Stomach (tissue), 4 donors: ENCODE data around the gene CREB3L1.

Experiments
- EP300 ChIP-seq: sonication (generic); formaldehyde crosslinking; IDR thresholded peaks from one replicate; pipeline ENCODE4 v1.6.1; 2017; ENCODE audit warnings: antibody characterized with exemption
- POLR2A ChIP-seq, 4 donors: fragments of 450-650 bp; IDR thresholded peaks; one replicate each; pipeline ENCODE4 v1.6.1; 2016; ENCODE audit warnings: antibody characterized with exemption in 4 of 4, control low read depth in 2 of 4, mild to moderate bottlenecking in 1 of 4, moderate library complexity in 1 of 4
- POLR2AphosphoS5 ChIP-seq, 3 donors: sonication (generic); formaldehyde crosslinking; IDR thresholded peaks; one replicate each; pipeline ENCODE4 v1.6.1; 2016; ENCODE audit warnings: antibody characterized with exemption in 3 of 3
- TF ChIP-seq, protein P1 (sequence below), 7 experiments: fragments of 450-650 bp in 4 of 7; fragments of 200-600 bp in 3 of 7; sonication (generic) in 3 of 7; IDR thresholded peaks; one replicate each; pipeline ENCODE4 v1.5.1; 2016 to 2019; ENCODE audit warnings: antibody characterized with exemption in 7 of 7, control low read depth in 2 of 7, mild to moderate bottlenecking in 1 of 7

DNA sequence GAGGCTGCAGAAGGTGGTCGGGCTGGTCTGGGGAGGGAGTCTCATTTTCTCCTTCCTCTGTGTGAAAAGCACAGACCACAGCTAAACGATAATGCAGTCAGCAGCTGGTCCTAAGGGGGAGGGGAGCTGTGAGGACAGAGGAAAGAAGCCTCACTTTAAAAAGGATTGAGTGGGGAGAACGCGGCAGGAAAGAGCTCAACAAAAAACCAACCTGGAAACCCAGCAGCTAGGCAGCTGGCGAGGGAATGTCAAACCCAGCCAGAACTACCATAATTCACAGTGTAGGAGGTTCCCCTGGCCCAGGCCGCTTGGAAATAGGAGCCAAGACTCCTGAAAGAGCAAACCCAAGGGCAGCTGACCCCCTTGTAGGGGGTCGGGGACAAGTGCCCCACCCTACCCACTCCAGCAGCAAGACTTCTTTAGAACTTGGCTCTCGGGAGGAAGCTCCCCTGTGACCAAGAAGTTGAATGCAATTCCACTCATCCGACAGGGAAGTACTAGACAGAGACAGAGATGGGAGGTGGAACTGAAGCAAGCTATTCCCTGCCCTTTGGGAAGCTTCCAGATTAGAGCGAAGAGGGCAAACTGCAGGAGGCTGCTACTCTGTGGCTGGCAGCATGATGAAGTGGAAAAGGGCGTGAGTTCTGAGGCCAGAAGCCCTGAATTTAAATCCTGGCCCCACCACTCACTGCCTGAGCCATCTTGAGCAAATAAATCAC, 53.3 kb downstream of the CREB3L1 start:
- TF ChIP-seq EP300 (no peak), POLR2A (IDR thresholded peaks at IDR 0.05) (no peak), POLR2AphosphoS5 (IDR thresholded peaks at IDR 0.05) (no peak)
- TF ChIP-seq, protein P1, sequence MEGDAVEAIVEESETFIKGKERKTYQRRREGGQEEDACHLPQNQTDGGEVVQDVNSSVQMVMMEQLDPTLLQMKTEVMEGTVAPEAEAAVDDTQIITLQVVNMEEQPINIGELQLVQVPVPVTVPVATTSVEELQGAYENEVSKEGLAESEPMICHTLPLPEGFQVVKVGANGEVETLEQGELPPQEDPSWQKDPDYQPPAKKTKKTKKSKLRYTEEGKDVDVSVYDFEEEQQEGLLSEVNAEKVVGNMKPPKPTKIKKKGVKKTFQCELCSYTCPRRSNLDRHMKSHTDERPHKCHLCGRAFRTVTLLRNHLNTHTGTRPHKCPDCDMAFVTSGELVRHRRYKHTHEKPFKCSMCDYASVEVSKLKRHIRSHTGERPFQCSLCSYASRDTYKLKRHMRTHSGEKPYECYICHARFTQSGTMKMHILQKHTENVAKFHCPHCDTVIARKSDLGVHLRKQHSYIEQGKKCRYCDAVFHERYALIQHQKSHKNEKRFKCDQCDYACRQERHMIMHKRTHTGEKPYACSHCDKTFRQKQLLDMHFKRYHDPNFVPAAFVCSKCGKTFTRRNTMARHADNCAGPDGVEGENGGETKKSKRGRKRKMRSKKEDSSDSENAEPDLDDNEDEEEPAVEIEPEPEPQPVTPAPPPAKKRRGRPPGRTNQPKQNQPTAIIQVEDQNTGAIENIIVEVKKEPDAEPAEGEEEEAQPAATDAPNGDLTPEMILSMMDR (IDR thresholded peaks at IDR 0.05), result no peak
